Tibial artery (tissue), 4 donors: ENCODE measurements around the gene CEP68.

Source experiments
- DNase-seq, 2 donors: peaks; one replicate each; pipeline ENCODE4 v3.0.0-alpha.2; 2019
- H3K27ac ChIP-seq, 2 donors: fragments of 200-600 bp; sonication (generic) in 1 of 2; 1 replicate in 1 of 2; 2 replicates in 1 of 2; pipeline ENCODE4 v1.5.1; 2018 to 2019; ENCODE audit warnings: mild to moderate bottlenecking in 1 of 2
- H3K27me3 ChIP-seq, 2 donors: fragments of 200-600 bp; sonication (generic) in 1 of 2; one replicate each; pipeline versions ENCODE4 v1.5.1 to v1.6.0; 2016 to 2019
- H3K36me3 ChIP-seq, 3 donors: fragments of 200-600 bp; sonication (generic) in 2 of 3; one replicate each; pipeline ENCODE4 v1.5.1; 2016 to 2019; ENCODE audit warnings: mild to moderate bottlenecking in 2 of 3
- H3K4me1 ChIP-seq, 4 donors: fragments of 200-600 bp; sonication (generic) in 2 of 4; 1 replicate in 3 of 4; 2 replicates in 1 of 4; pipeline ENCODE4 v1.5.1; 2016 to 2019
- H3K4me3 ChIP-seq, 2 donors: fragments of 200-600 bp; sonication (generic) in 1 of 2; 1 replicate in 1 of 2; 2 replicates in 1 of 2; pipeline ENCODE4 v1.5.1; 2018 to 2019; ENCODE audit warnings: mild to moderate bottlenecking in 2 of 2
- H3K9me3 ChIP-seq, 3 donors: fragments of 200-600 bp; sonication (generic) in 1 of 3; one replicate each; pipeline ENCODE4 v1.5.1; 2016 to 2019
- CTCF ChIP-seq, 2 experiments: fragments of 200-600 bp in 1 of 2; fragments of 450-650 bp in 1 of 2; IDR thresholded peaks; one replicate each; pipeline ENCODE4 v1.5.1; 2017 to 2019; ENCODE audit warnings: antibody characterized with exemption in 2 of 2, mild to moderate bottlenecking in 1 of 2, moderate library complexity in 1 of 2
- intact Hi-C: fragments of 100-400 bp; cut with DNase I; formaldehyde crosslinking; loops from one replicate; pipeline ENCODE4 v1.15.0; 2023; ENCODE audit warnings: low total_unique reads

CEP68 gene

GRCh38 chr2:65062843-65063825 lies 6.9 kb downstream of the CEP68 start:
- no peak for TF ChIP-seq CTCF (IDR thresholded peaks at IDR 0.05)
- Histone ChIP-seq H3K4me3 (no peak overlapping the region), H3K27ac (no peak overlapping the region), H3K4me1 (peaks cover 0 to 86% (median 46%) of the 10 kb centered on the region in 4 donors), H3K27me3 (no peaks in the 10 kb centered on the region), H3K9me3 (no peaks in the 10 kb centered on the region), H3K36me3 (no peaks in the 10 kb centered on the region)
- intact Hi-C loops = loop anchor here (5.0 to 10.0 kb wide), 3 partner anchors 99 to 492 kb away; no protein-coding TSS in a partner anchor
- DNase-seq = peak in 1 of 2 donors; percentile 19

- Histone ChIP-seq H3K4me3 (no peak overlapping the region), H3K9me3 (no peaks in the 10 kb centered on the region), H3K27me3 (no peaks in the 10 kb centered on the region), H3K27ac (peak overlapping the region; percentile 42 to 60), H3K36me3 (peaks cover 0 to 9% (median 6%) of the 10 kb centered on the region in 3 donors), H3K4me1 (peaks cover 0 to 88% (median 52%) of the 10 kb centered on the region in 4 donors)
- TF ChIP-seq CTCF (IDR thresholded peaks at IDR 0.05) = peak; percentile 59 to 83
- DNase-seq = peak; percentile 83 to 91
- intact Hi-C loops = loop anchor here (5.0 to 10.0 kb wide), 3 partner anchors 97 to 490 kb away; no protein-coding TSS in a partner anchor
These were observed 8.7 kb downstream of the CEP68 start for GRCh38 chr2:65064728-65065552.

- intact Hi-C loops = loop anchor here (10.0 kb wide), 1 partner anchor 487 kb away; no protein-coding TSS in a partner anchor
- Histone ChIP-seq H3K27me3 (no peaks in the 10 kb centered on the region), H3K4me1 (peaks cover 0 to 65% (median 48%) of the 10 kb centered on the region in 4 donors), H3K36me3 (peaks cover 20 to 36% (median 35%) of the 10 kb centered on the region in 3 donors), H3K4me3 (no peak overlapping the region), H3K27ac (peak overlapping the region in 1 of 2 donors; percentile 25), H3K9me3 (no peaks in the 10 kb centered on the region)
- no peak for TF ChIP-seq CTCF (IDR thresholded peaks at IDR 0.05)
- DNase-seq = no peak
These were observed 11.8 kb downstream of the CEP68 start for GRCh38 chr2:65067806-65068553.

GRCh38 chr2:65069439-65069824 lies 13.2 kb downstream of the CEP68 start:
- H3K4me1 ChIP-seq = peaks cover 0 to 57% (median 42%) of the 10 kb centered on the region in 4 donors
- H3K4me3 ChIP-seq = no peak overlapping the region
- H3K9me3 ChIP-seq = no peaks in the 10 kb centered on the region
- intact Hi-C loops = loop anchor here (10.0 kb wide), 1 partner anchor 485 kb away; no protein-coding TSS in a partner anchor
- no peaks in the 10 kb centered on the region for H3K27me3 ChIP-seq
- H3K36me3 ChIP-seq = peaks cover 29 to 51% (median 49%) of the 10 kb centered on the region in 3 donors
- no peak for TF ChIP-seq CTCF (IDR thresholded peaks at IDR 0.05)
- H3K27ac ChIP-seq = peak overlapping the region; percentile 25 to 26
- no peak for DNase-seq
